Right lobe of liver (tissue), 4 donors: ENCODE measurements around the gene ADPRH.

ENCODE experiments used
- CTCF ChIP-seq, 4 donors: fragments of 200-600 bp in 3 of 4; fragments of 450-650 bp in 1 of 4; IDR thresholded peaks; one replicate each; pipeline versions ENCODE4 v1.5.1 to v1.8.0; 2016 to 2022; ENCODE audit warnings: antibody characterized with exemption in 4 of 4, mild to moderate bottlenecking in 2 of 4
- POLR2A ChIP-seq: fragments of 450-650 bp; IDR thresholded peaks from one replicate; pipeline ENCODE4 v1.6.1; 2017; ENCODE audit warnings: antibody characterized with exemption, mild to moderate bottlenecking
- donor health status: DM: no; HTN: no; CAD: no.
- donor health status: DM: no; HTN: no; CAD: no.
- donor health status: DM: no; HTN: yes; CAD: no.

- TF ChIP-seq CTCF (IDR thresholded peaks at IDR 0.05) (no peak), POLR2A (no peak)
Observed at GRCh38 chr3:119531151-119531550, 48.1 kb upstream of the ADPRH start.
